HepG2 (cell line): ENCODE data around the gene CCT4. TPM values are rescaled to one million over a fixed set of nuclear protein-coding genes. Genes with fewer than 3 reads are reported as not detected.

Experiments used
- ATF7-NPFF ChIP-seq: sonication (generic); formaldehyde crosslinking; IDR thresholded peaks from 2 replicates; pipeline ENCODE4 v1.8.1; 2023; ENCODE audit warnings: mild to moderate bottlenecking, low read depth, missing genetic modification reagents, moderate library complexity
- ATRX ChIP-seq: sonication (generic); formaldehyde crosslinking; IDR thresholded peaks from 2 replicates; pipeline ENCODE4 v1.4.0; 2020; ENCODE audit warnings: missing genetic modification reagents, borderline replicate concordance
- CBFB ChIP-seq: sonication (generic); formaldehyde crosslinking; IDR thresholded peaks from 2 replicates; pipeline ENCODE4 v1.4.0; 2020; ENCODE audit warnings: missing genetic modification reagents
- ETS1 ChIP-seq: sonication (generic); formaldehyde crosslinking; IDR thresholded peaks from 2 replicates; pipeline ENCODE4 v1.4.0; 2020; ENCODE audit warnings: missing genetic modification reagents
- ETV5 ChIP-seq: IDR thresholded peaks from 2 replicates; pipeline ENCODE4 v1.6.1; 2018; ENCODE audit warnings: missing biosample characterization, missing genetic modification reagents, inconsistent platforms, borderline replicate concordance
- FOXA1 ChIP-seq, 2 experiments: fragments of 450-650 bp in 1 of 2; sonication (generic) in 1 of 2; formaldehyde crosslinking in 1 of 2; IDR thresholded peaks; 2 replicates each; pipeline versions ENCODE4 v1.4.0 to v1.6.1; 2016 to 2020; ENCODE audit warnings: missing genetic modification reagents in 1 of 2
- GFI1 ChIP-seq: sonication (generic); formaldehyde crosslinking; IDR thresholded peaks from 2 replicates; pipeline ENCODE4 v1.5.0; 2020; ENCODE audit warnings: missing genetic modification reagents, mild to moderate bottlenecking, borderline replicate concordance
- HMGXB3 ChIP-seq: sonication (generic); formaldehyde crosslinking; IDR thresholded peaks from 2 replicates; pipeline ENCODE4 v1.4.0; 2020; ENCODE audit warnings: missing genetic modification reagents, borderline replicate concordance
- JDP2 ChIP-seq: sonication (generic); formaldehyde crosslinking; IDR thresholded peaks from 2 replicates; pipeline ENCODE4 v1.8.1; 2022; ENCODE audit warnings: missing genetic modification reagents, borderline replicate concordance
- MED1 ChIP-seq: sonication (generic); formaldehyde crosslinking; IDR thresholded peaks from 2 replicates; pipeline ENCODE4 v1.4.0; 2020; ENCODE audit warnings: missing genetic modification reagents
- PHB2 ChIP-seq: fragments of 450-650 bp; IDR thresholded peaks from 2 replicates; pipeline ENCODE4 v1.6.1; 2018; ENCODE audit not compliant: partially characterized antibody
- SNAPC5 ChIP-seq: sonication (generic); formaldehyde crosslinking; IDR thresholded peaks from 2 replicates; pipeline ENCODE4 v1.8.1; 2023; ENCODE audit warnings: mild to moderate bottlenecking, missing genetic modification reagents, borderline replicate concordance
- THAP7 ChIP-seq: sonication (generic); formaldehyde crosslinking; IDR thresholded peaks from 2 replicates; pipeline ENCODE4 v1.8.1; 2023; ENCODE audit warnings: mild to moderate bottlenecking, missing genetic modification reagents
- ZKSCAN1 ChIP-seq: fragments of 150-350 bp; IDR thresholded peaks from 2 replicates; pipeline ENCODE4 v1.6.1; 2014; ENCODE audit warnings: low read length
- ZNF205 ChIP-seq: IDR thresholded peaks from 2 replicates; pipeline ENCODE4 v1.6.1; 2018; ENCODE audit warnings: missing biosample characterization, missing genetic modification reagents
- ZNF556 ChIP-seq: sonication (generic); formaldehyde crosslinking; IDR thresholded peaks from 2 replicates; pipeline ENCODE4 v1.4.0; 2020; ENCODE audit warnings: mild to moderate bottlenecking, missing genetic modification reagents, borderline replicate concordance
- ZNF691 ChIP-seq: sonication (generic); formaldehyde crosslinking; IDR thresholded peaks from 2 replicates; pipeline ENCODE4 v1.4.0; 2020; ENCODE audit warnings: missing genetic modification reagents, low read depth, mild to moderate bottlenecking, borderline replicate concordance
- ZNF747 ChIP-seq: sonication (generic); formaldehyde crosslinking; IDR thresholded peaks from 2 replicates; pipeline ENCODE4 v1.8.1; 2023; ENCODE audit warnings: missing genetic modification reagents, mild to moderate bottlenecking, borderline replicate concordance
- ZSCAN12 ChIP-seq: sonication (generic); formaldehyde crosslinking; IDR thresholded peaks from 2 replicates; pipeline ENCODE4 v1.9.0; 2021; ENCODE audit warnings: mild to moderate bottlenecking, missing genetic modification reagents
- ZSCAN25 ChIP-seq: sonication (generic); formaldehyde crosslinking; IDR thresholded peaks from 2 replicates; pipeline ENCODE4 v1.8.0; 2022; ENCODE audit warnings: mild to moderate bottlenecking, missing genetic modification reagents
- polyA plus RNA-seq, 8 experiments: library from polyadenylated mRNA; depleted of rRNA in 3 of 8; stranded (reverse) in 7 of 8; unstranded in 1 of 8; fragments of >200 nt; fragmentation: Illumina TruSeq in 4 of 8; extraction: Trizol in 4 of 8; gene quantifications; 2 replicates each; pipeline versions ENCODE4 v1.2.1 to v1.2.3, GENCODE V29; 2011 to 2016; ENCODE audit warnings: low read depth in 4 of 8, missing spikeins in 1 of 8, mixed read lengths in 1 of 8; ENCODE audit not compliant: insufficient read depth in 1 of 8
- total RNA-seq, 5 experiments: library from RNA; depleted of rRNA; stranded (reverse); fragments of >200 nt; fragmentation: Illumina TruSeq; extraction: Trizol; gene quantifications; 2 replicates each; pipeline ENCODE4 v1.2.3, GENCODE V29; 2016; ENCODE audit warnings: low read depth in 1 of 5

The CCT4 gene
- total and polyA plus RNA-seq, 2 of the 13 experiments (the other 11 are each of a cell fraction or from before 2014, with no cell fraction given) = 138 to 340 TPM

- no peak for TF ChIP-seq ETV5 (CRISPR knock-in tag)
- TF ChIP-seq JDP2 (CRISPR knock-in tag) = no peak
- 0 out of 2 replicates have a peak, but pooled peaks have one; percentile 63 for TF ChIP-seq HMGXB3 (CRISPR knock-in tag)
- TF ChIP-seq ETS1 (CRISPR knock-in tag) = no peak
- TF ChIP-seq SNAPC5 (CRISPR knock-in tag) = peak; percentile 13; the same call in 1 of the 2 replicates
- peak; percentile 66; the same call in 1 of the 2 replicates for TF ChIP-seq ZNF205 (CRISPR knock-in tag)
- peak; percentile 26; the same call in 1 of the 2 replicates for TF ChIP-seq GFI1
- peak; percentile 15; the same call in 1 of the 2 replicates for TF ChIP-seq MED1 (CRISPR knock-in tag)
- 0 out of 2 replicates have a peak, but pooled peaks have one; percentile 52 for TF ChIP-seq ATRX (CRISPR knock-in tag)
- TF ChIP-seq ZNF691 (CRISPR knock-in tag) = no peak
- TF ChIP-seq ZNF556 (CRISPR knock-in tag) = peak; percentile 32; the same call in 1 of the 2 replicates
- no peak for TF ChIP-seq FOXA1 (IDR thresholded peaks at IDR 0.05)
- TF ChIP-seq FOXA1 (CRISPR knock-in tag; IDR thresholded peaks at IDR 0.05) = 0 out of 2 replicates have a peak, but pooled peaks have one; percentile 19
- no peak for TF ChIP-seq ZSCAN12 (CRISPR knock-in tag)
- peak; percentile 52; the same call in 1 of the 2 replicates for TF ChIP-seq ATF7-NPFF (CRISPR knock-in tag)
- peak; percentile 88; the same call in 1 of the 2 replicates for TF ChIP-seq THAP7
- TF ChIP-seq ZNF747 (CRISPR knock-in tag) = no peak
- TF ChIP-seq PHB2 = no peak
- TF ChIP-seq CBFB (CRISPR knock-in tag) = no peak
- TF ChIP-seq ZKSCAN1 = no peak
- TF ChIP-seq ZSCAN25 (CRISPR knock-in tag) = no peak; the same call in 1 of the 2 replicates
Observed at GRCh38 chr2:61854564-61855317, 33.7 kb downstream of the CCT4 start (continued).
